Panc1 (cell line): Measurements from ENCODE around the gene ZFHX3. TPM values are rescaled to one million over a fixed set of nuclear protein-coding genes. Genes with fewer than 3 reads are reported as not detected.

Experiments
- ATAC-seq: fragments of 200-7000 bp; cut with Tn5 transposase; 2 replicates; pipeline ENCODE4 v1.9.1; 2020; ENCODE audit warnings: mild to moderate bottlenecking, moderate library complexity
- BruUV-seq: library from RNA; stranded (reverse); fragments of 400-500 nt; replicated peaks from 2 replicates; lab custom pipeline; 2021; lab: Mats Ljungman, UMichigan
- CTCF ChIA-PET: fragments of 300-600 bp; sonication (Branson Sonifier 250); formaldehyde crosslinking; loops from one replicate; lab custom pipeline; 2022; ENCODE audit warnings: antibody characterized with exemption; lab: Charles Lee
- POLR2A ChIA-PET: fragments of 300-600 bp; sonication (Branson Sonifier 250); formaldehyde crosslinking; loops from one replicate; lab custom pipeline; 2022; ENCODE audit warnings: antibody characterized with exemption; lab: Charles Lee
- DNase-seq: peaks from one replicate; pipeline ENCODE4 v3.0.0-alpha.2; 2010; ENCODE audit warnings: low read depth, low spot score
- H3K27ac ChIP-seq: 2 replicates; pipeline ENCODE4 v1.5.1; 2011; ENCODE audit warnings: mild to moderate bottlenecking, low read length, inconsistent platforms
- H3K27me3 ChIP-seq: fragments of 200-500 bp; sonication (Bioruptor generic); 2 replicates; pipeline ENCODE4 v1.6.0; 2014; ENCODE audit warnings: low read length, inconsistent platforms; ENCODE audit not compliant: control insufficient read depth, insufficient read depth
- H3K36me3 ChIP-seq: fragments of 200-500 bp; sonication (Bioruptor generic); 2 replicates; pipeline ENCODE4 v1.5.1; 2014; ENCODE audit warnings: inconsistent platforms, mild to moderate bottlenecking, low read length, moderate library complexity; ENCODE audit not compliant: control insufficient read depth, insufficient read depth
- H3K4me1 ChIP-seq: 2 replicates; pipeline ENCODE4 v1.5.1; 2011; ENCODE audit warnings: inconsistent platforms, mild to moderate bottlenecking, low read length, moderate library complexity; ENCODE audit not compliant: control insufficient read depth, insufficient read depth
- H3K4me3 ChIP-seq, 2 experiments: 2 replicates each; pipeline ENCODE4 v1.5.1; 2011 to 2012; ENCODE audit warnings: low read depth in 2 of 2, low read length in 2 of 2, mild to moderate bottlenecking in 2 of 2, inconsistent platforms in 1 of 2, moderate library complexity in 1 of 2
- H3K9me3 ChIP-seq: fragments of 200-500 bp; sonication (Bioruptor generic); 2 replicates; pipeline ENCODE4 v1.5.1; 2014; ENCODE audit warnings: low read depth, mild to moderate bottlenecking, inconsistent platforms, low read length, moderate library complexity; ENCODE audit not compliant: control insufficient read depth, insufficient read depth
- CTCF ChIP-seq: fragments of 450-650 bp; IDR thresholded peaks from 2 replicates; pipeline ENCODE4 v1.5.1; 2017; ENCODE audit warnings: mild to moderate bottlenecking
- POLR2AphosphoS5 ChIP-seq: IDR thresholded peaks from 2 replicates; pipeline ENCODE4 v1.6.1; 2012; ENCODE audit warnings: mild to moderate bottlenecking, low read depth, low read length, moderate library complexity
- SIN3A ChIP-seq: IDR thresholded peaks from 2 replicates; pipeline ENCODE4 v1.6.1; 2012; ENCODE audit warnings: low read depth, mild to moderate bottlenecking, low read length, moderate library complexity, borderline replicate concordance; ENCODE audit not compliant: insufficient read depth
- TCF7L2 ChIP-seq: IDR thresholded peaks from 2 replicates; pipeline ENCODE4 v1.6.1; 2011; ENCODE audit warnings: mild to moderate bottlenecking, low read depth, low read length, inconsistent platforms
- in situ Hi-C: cut with HindIII; loops from 2 replicates; pipeline ENCODE4 v1.10.0; 2016; ENCODE audit warnings: low sequenced_read_pairs, low pct_unique_long_range_greater_than_20kb
- intact Hi-C: fragments of 100-400 bp; cut with micrococcal nuclease; formaldehyde crosslinking; loops from one replicate; pipeline ENCODE4 v1.10.0; 2022; ENCODE audit not compliant: unreplicated experiment
- total RNA-seq: library from RNA; stranded (reverse); gene quantifications from one replicate; pipeline ENCODE4 v1.2.1, GENCODE V29; 2021; ENCODE audit not compliant: unreplicated experiment
- TF ChIP-seq, protein P1 (sequence below), 2 experiments: IDR thresholded peaks; 2 replicates each; pipeline ENCODE4 v1.6.1; 2011 to 2012; ENCODE audit warnings: low read depth in 2 of 2, control low read depth in 1 of 2, low read length in 1 of 2, mild to moderate bottlenecking in 1 of 2, moderate library complexity in 1 of 2; ENCODE audit not compliant: insufficient read depth in 1 of 2

The ZFHX3 gene
- total RNA-seq, 1 experiment from 2014 or later = 7.1 TPM

GRCh38 chr16:73041676-73042075, 6.3 kb downstream of the ZFHX3 start:
- DNase-seq (no peak), ATAC-seq (no peak)
- CTCF ChIA-PET = no interaction called here
- in situ Hi-C loops (no loop called here), intact Hi-C loops (loop anchor here (10.0 kb wide), 1 partner anchor 207 kb away; no protein-coding TSS in a partner anchor)
- Histone ChIP-seq H3K27ac (no peak overlapping the region), H3K27me3 (no peaks in the 10 kb centered on the region), H3K4me3 (no peak overlapping the region), H3K4me1 (peaks cover 16% of the 10 kb centered on the region), H3K36me3 (no peaks in the 10 kb centered on the region), H3K9me3 (no peaks in the 10 kb centered on the region)
- POLR2A ChIA-PET = no interaction called here
- TF ChIP-seq TCF7L2 (no peak), POLR2AphosphoS5 (no peak), CTCF (no peak), SIN3A (no peak)
- TF ChIP-seq, protein P1, sequence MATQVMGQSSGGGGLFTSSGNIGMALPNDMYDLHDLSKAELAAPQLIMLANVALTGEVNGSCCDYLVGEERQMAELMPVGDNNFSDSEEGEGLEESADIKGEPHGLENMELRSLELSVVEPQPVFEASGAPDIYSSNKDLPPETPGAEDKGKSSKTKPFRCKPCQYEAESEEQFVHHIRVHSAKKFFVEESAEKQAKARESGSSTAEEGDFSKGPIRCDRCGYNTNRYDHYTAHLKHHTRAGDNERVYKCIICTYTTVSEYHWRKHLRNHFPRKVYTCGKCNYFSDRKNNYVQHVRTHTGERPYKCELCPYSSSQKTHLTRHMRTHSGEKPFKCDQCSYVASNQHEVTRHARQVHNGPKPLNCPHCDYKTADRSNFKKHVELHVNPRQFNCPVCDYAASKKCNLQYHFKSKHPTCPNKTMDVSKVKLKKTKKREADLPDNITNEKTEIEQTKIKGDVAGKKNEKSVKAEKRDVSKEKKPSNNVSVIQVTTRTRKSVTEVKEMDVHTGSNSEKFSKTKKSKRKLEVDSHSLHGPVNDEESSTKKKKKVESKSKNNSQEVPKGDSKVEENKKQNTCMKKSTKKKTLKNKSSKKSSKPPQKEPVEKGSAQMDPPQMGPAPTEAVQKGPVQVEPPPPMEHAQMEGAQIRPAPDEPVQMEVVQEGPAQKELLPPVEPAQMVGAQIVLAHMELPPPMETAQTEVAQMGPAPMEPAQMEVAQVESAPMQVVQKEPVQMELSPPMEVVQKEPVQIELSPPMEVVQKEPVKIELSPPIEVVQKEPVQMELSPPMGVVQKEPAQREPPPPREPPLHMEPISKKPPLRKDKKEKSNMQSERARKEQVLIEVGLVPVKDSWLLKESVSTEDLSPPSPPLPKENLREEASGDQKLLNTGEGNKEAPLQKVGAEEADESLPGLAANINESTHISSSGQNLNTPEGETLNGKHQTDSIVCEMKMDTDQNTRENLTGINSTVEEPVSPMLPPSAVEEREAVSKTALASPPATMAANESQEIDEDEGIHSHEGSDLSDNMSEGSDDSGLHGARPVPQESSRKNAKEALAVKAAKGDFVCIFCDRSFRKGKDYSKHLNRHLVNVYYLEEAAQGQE (IDR thresholded peaks at IDR 0.05; ENCODE audit: insufficient read depth in 1 of 2, low read depth in 2 of 2, low read length in 1 of 2) = no peak
- no TSS peak for BruUV-seq

GRCh38 chr16:73040735-73041402, 7.1 kb downstream of the ZFHX3 start:
- CTCF ChIA-PET = no interaction called here
- TF ChIP-seq CTCF (no peak), SIN3A (no peak), POLR2AphosphoS5 (no peak), TCF7L2 (no peak)
- TF ChIP-seq, protein P1 (IDR thresholded peaks at IDR 0.05; ENCODE audit: insufficient read depth in 1 of 2, low read depth in 2 of 2, low read length in 1 of 2) = no peak
- BruUV-seq = no TSS peak

More at GRCh38 chr16:73040735-73041402, 7.1 kb downstream of the ZFHX3 start:
- in situ Hi-C loops (no loop called here), intact Hi-C loops (loop anchor here (10.0 kb wide), 1 partner anchor 206 kb away; no protein-coding TSS in a partner anchor)
- POLR2A ChIA-PET = interaction anchor here (0.6 kb wide), 1 partner anchor 18 kb away, joined by 3 read pairs; no protein-coding TSS in a partner anchor
- no peaks in the 10 kb centered on the region for H3K9me3 ChIP-seq
- no peaks in the 10 kb centered on the region for H3K27me3 ChIP-seq
- no peak overlapping the region for H3K4me3 ChIP-seq
- ATAC-seq (no peak), DNase-seq (no peak)
- no peak overlapping the region for H3K27ac ChIP-seq
- no peaks in the 10 kb centered on the region for H3K36me3 ChIP-seq
- H3K4me1 ChIP-seq = peaks cover 7% of the 10 kb centered on the region
